CD8-positive, alpha-beta memory T cell (primary cell): ENCODE results near the gene RAB31. TPM values are rescaled to one million over a fixed set of nuclear protein-coding genes. Genes with fewer than 3 reads are reported as not detected.

Experiments used
- CTCF ChIA-PET: fragments of 350-600 bp; sonication (Branson Sonifier 250); formaldehyde crosslinking; loops from one replicate; lab custom pipeline; 2021; ENCODE audit warnings: antibody characterized with exemption; lab: Charles Lee
- POLR2A ChIA-PET: fragments of 350-600 bp; sonication (Branson Sonifier 250); formaldehyde crosslinking; loops from one replicate; lab custom pipeline; 2021; ENCODE audit warnings: antibody characterized with exemption; lab: Charles Lee
- DNase-seq, 5 donors: peaks; one replicate each; pipeline versions ENCODE4 v3.0.0 to v3.0.0-alpha.2; 2020 to 2022; ENCODE audit warnings: mixed read lengths in 1 of 5
- H3K27ac ChIP-seq: one replicate; pipeline ENCODE4 v1.7.0; 2013; ENCODE audit warnings: low read depth, mild to moderate bottlenecking, low read length, moderate library complexity
- H3K27me3 ChIP-seq: 2 replicates; pipeline ENCODE4 v1.7.0; 2013; ENCODE audit warnings: low read length, mild to moderate bottlenecking; ENCODE audit not compliant: insufficient read depth, poor library complexity, severe bottlenecking
- H3K36me3 ChIP-seq: 2 replicates; pipeline ENCODE4 v1.7.0; 2013; ENCODE audit warnings: mild to moderate bottlenecking, low read length, moderate library complexity; ENCODE audit not compliant: insufficient read depth
- H3K4me1 ChIP-seq: 2 replicates; pipeline ENCODE4 v1.7.0; 2013; ENCODE audit warnings: mild to moderate bottlenecking, low read length, moderate library complexity; ENCODE audit not compliant: insufficient read depth
- H3K4me3 ChIP-seq: 2 replicates; pipeline ENCODE4 v1.7.0; 2013; ENCODE audit warnings: mild to moderate bottlenecking, low read length
- H3K9me3 ChIP-seq: 2 replicates; pipeline ENCODE4 v1.7.0; 2013; ENCODE audit warnings: mild to moderate bottlenecking, low read length
- H3K27ac Mint-ChIP-seq, 8 donors: one replicate each; pipeline ENCODE4 v1.8.0; 2020 to 2021; ENCODE audit warnings: mixed read lengths in 8 of 8, mild to moderate bottlenecking in 6 of 8, inconsistent platforms in 3 of 8, moderate library complexity in 3 of 8
- H3K27me3 Mint-ChIP-seq, 2 donors: one replicate each; pipeline ENCODE4 v1.8.0; 2020 to 2021; ENCODE audit warnings: mixed read lengths in 2 of 2, mild to moderate bottlenecking in 1 of 2, moderate library complexity in 1 of 2
- H3K36me3 Mint-ChIP-seq, 3 donors: one replicate each; pipeline ENCODE4 v1.8.0; 2020 to 2021; ENCODE audit warnings: mixed read lengths in 3 of 3, inconsistent platforms in 1 of 3, mild to moderate bottlenecking in 1 of 3
- H3K4me1 Mint-ChIP-seq, 3 donors: one replicate each; pipeline ENCODE4 v1.8.0; 2020 to 2021; ENCODE audit warnings: mixed read lengths in 3 of 3, inconsistent platforms in 1 of 3, mild to moderate bottlenecking in 1 of 3
- H3K4me3 Mint-ChIP-seq, 7 donors: one replicate each; pipeline ENCODE4 v1.8.0; 2020 to 2021; ENCODE audit warnings: mixed read lengths in 7 of 7, mild to moderate bottlenecking in 6 of 7, moderate library complexity in 4 of 7, inconsistent platforms in 2 of 7
- H3K9me3 Mint-ChIP-seq, 5 donors: one replicate each; pipeline ENCODE4 v1.8.0; 2020 to 2022; ENCODE audit warnings: mixed read lengths in 5 of 5, mild to moderate bottlenecking in 3 of 5, moderate library complexity in 2 of 5, inconsistent platforms in 1 of 5
- polyA plus RNA-seq: library from polyadenylated mRNA; unstranded; fragments of 300-500 nt; fragmentation: Illumina TruSeq; gene quantifications from one replicate; pipeline ENCODE4 v1.2.3, GENCODE V29; 2021
- total RNA-seq, 2 experiments: library from RNA; stranded (reverse); gene quantifications; one replicate each; pipeline ENCODE4 v1.2.3, GENCODE V29; 2021

The RAB31 gene
- total and polyA plus RNA-seq, 3 experiments from 2014 or later: 0.57 to 4.7 (median 1.1) TPM

DNA sequence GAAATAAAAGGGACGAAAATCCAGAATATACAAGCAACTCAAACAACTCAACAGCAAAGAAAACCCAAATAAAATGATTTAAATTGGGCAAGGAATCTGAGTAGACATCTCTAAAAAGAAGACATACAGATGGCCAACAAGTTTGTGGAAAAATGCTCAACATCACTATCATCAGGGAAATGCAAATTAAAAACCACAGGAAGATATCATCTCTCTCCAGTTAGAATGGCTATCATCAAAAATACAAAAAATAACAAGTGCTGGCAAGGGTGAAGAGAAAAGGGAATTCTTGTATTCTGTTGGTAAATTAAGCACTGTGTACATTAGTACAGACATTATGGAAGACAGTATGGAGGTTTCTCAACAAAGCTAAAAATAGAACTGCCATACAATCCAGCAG lies 80.0 kb downstream of the RAB31 start:
- H3K36me3 ChIP-seq: no peaks in the 10 kb centered on the region
- Mint-ChIP-seq H3K4me1 (no peaks in the 10 kb centered on the region), H3K27me3 (peaks cover 8 to 28% of the 10 kb centered on the region in 2 donors), H3K36me3 (no peaks in the 10 kb centered on the region), H3K27ac (no peak overlapping the region), H3K9me3 (peaks cover 0 to 8% (median 5%) of the 10 kb centered on the region in 5 donors), H3K4me3 (no peak overlapping the region)
- ChIA-PET POLR2A (no interaction called here), CTCF (no interaction called here)
- H3K27ac ChIP-seq: no peak overlapping the region
- no peaks in the 10 kb centered on the region for H3K9me3 ChIP-seq
- no peak for DNase-seq
- no peaks in the 10 kb centered on the region for H3K27me3 ChIP-seq
- H3K4me3 ChIP-seq: no peak overlapping the region
- no peaks in the 10 kb centered on the region for H3K4me1 ChIP-seq

DNA sequence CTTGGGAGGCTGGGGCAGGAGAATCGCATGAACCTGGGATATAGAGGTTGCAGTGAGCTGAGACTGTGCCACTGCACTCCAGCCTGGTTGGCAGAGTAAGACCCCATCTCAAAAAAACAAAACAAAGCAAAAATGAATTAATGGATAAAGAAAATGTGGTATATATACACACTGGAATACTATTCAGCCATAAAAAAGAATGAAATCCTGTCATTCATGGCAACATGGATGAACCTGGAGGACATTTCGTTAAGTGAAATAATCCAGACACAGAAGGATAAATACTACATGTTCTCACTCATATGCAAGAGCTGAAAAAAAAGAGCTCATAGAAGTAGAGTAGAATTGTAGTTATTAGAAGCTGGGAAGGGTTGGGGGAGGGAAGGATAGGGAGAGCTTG lies 80.8 kb downstream of the RAB31 start:
- H3K27ac Mint-ChIP-seq: no peak overlapping the region
- no peaks in the 10 kb centered on the region for H3K36me3 ChIP-seq
- peaks cover 9 to 28% of the 10 kb centered on the region in 2 donors for H3K27me3 Mint-ChIP-seq
- H3K27ac ChIP-seq: no peak overlapping the region
- DNase-seq: no peak
- no peak overlapping the region for H3K4me3 ChIP-seq
- no peaks in the 10 kb centered on the region for H3K4me1 Mint-ChIP-seq
- no peak overlapping the region for H3K4me3 Mint-ChIP-seq
- no peaks in the 10 kb centered on the region for H3K36me3 Mint-ChIP-seq
- H3K9me3 Mint-ChIP-seq: peaks cover 0 to 8% (median 5%) of the 10 kb centered on the region in 5 donors
- H3K4me1 ChIP-seq: no peaks in the 10 kb centered on the region
- no peaks in the 10 kb centered on the region for H3K9me3 ChIP-seq
- ChIA-PET POLR2A (no interaction called here), CTCF (interaction anchor here (0.9 kb wide), 1 partner anchor 15 kb away, joined by 3 read pairs; no protein-coding TSS in a partner anchor)
- H3K27me3 ChIP-seq: no peaks in the 10 kb centered on the region

DNA sequence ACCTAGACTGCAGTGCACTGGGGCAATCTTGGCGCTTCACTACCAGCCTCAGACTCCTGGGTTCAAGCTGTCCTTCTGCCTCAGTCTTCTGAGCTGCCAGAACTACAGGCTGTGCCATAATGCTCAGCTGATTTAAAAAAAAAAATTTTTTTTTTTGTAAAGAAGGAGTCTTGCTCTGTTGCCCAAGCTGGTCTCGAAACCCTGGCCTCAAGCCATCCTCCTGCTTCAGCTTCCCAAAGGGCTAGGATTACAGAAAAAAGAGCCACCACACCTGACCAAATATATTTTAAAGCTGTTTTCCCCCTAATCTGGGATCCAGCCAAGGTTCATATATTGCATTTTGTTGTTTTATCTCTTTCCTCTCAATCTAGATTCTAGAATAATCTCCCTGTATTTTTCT lies 82.2 kb downstream of the RAB31 start:
- no peaks in the 10 kb centered on the region for H3K27me3 ChIP-seq
- no peaks in the 10 kb centered on the region for H3K36me3 ChIP-seq
- H3K36me3 Mint-ChIP-seq: no peaks in the 10 kb centered on the region
- peaks cover 11 to 27% of the 10 kb centered on the region in 2 donors for H3K27me3 Mint-ChIP-seq
- no peaks in the 10 kb centered on the region for H3K4me1 ChIP-seq
- H3K27ac ChIP-seq: no peak overlapping the region
- CTCF ChIA-PET: no interaction called here
- no peaks in the 10 kb centered on the region for H3K9me3 ChIP-seq
- no peak overlapping the region for H3K4me3 Mint-ChIP-seq
- peaks cover 0 to 9% (median 5%) of the 10 kb centered on the region in 5 donors for H3K9me3 Mint-ChIP-seq
- no peak for DNase-seq
- H3K27ac Mint-ChIP-seq: no peak overlapping the region
- no peaks in the 10 kb centered on the region for H3K4me1 Mint-ChIP-seq
- H3K4me3 ChIP-seq: no peak overlapping the region
- POLR2A ChIA-PET: no interaction called here

DNA sequence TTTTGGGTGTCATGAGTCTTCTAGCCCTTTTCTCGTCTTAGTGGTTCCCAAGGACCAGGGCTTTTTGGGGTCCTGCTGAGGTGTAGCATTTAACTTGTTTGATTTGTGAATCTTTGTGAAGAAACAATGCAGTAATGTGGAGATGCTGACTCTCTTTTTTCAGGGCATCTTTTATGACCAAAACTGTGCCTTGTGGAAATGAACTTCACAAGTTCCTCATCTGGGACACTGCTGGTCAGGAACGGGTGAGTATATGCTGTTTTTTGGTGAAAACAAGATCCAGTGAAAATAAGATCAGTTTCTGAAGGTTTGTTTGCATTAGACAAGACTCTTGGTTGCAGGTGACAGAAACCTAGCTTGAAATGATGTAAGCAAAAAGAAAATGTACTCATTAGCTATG lies 83.9 kb downstream of the RAB31 start:
- H3K9me3 Mint-ChIP-seq: peaks cover 0 to 8% (median 5%) of the 10 kb centered on the region in 5 donors
- CTCF ChIA-PET: no interaction called here
- H3K36me3 Mint-ChIP-seq: no peaks in the 10 kb centered on the region
- POLR2A ChIA-PET: no interaction called here
- peaks cover 6 to 21% of the 10 kb centered on the region in 2 donors for H3K27me3 Mint-ChIP-seq
- Histone ChIP-seq H3K27ac (no peak overlapping the region), H3K36me3 (no peaks in the 10 kb centered on the region), H3K9me3 (no peaks in the 10 kb centered on the region), H3K27me3 (no peaks in the 10 kb centered on the region), H3K4me3 (no peak overlapping the region), H3K4me1 (no peaks in the 10 kb centered on the region)
- no peak for DNase-seq
- no peaks in the 10 kb centered on the region for H3K4me1 Mint-ChIP-seq
- H3K27ac Mint-ChIP-seq: no peak overlapping the region
- no peak overlapping the region for H3K4me3 Mint-ChIP-seq

DNA sequence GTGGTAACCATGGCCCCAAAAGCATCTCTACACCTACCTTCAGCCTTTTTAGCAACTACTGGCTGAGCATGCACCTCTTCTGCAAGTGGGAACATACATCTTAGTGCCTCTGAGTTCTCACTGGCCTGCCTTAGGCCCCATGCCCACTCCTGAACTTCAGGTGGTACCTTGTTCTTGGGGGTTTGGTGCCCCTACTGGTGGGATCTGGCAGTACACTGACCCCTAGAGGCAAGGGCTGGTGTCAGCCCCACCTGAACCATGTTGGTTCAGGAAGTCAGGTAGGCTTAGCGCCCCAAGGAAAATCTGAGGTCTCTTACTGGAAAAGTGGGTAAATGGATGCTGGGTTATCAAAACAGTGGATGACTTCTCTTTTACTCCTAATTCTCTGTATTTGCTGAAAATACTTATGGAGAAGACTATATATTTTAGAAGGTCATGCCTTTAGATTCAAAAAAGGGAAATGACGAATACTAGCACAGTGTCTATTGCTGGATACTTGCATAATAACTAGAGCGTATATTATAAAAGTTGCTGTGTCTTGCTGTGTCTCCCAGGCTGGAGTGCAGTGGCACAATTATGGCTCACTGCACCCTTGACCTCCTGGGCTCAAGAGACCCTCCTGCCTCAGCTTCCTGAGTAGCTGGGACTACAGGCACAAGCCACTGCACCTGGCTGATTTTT lies 84.6 kb downstream of the RAB31 start:
- no peaks in the 10 kb centered on the region for H3K36me3 Mint-ChIP-seq
- H3K4me1 Mint-ChIP-seq: no peaks in the 10 kb centered on the region
- H3K4me3 ChIP-seq: no peak overlapping the region
- no peak overlapping the region for H3K27ac Mint-ChIP-seq
- H3K4me3 Mint-ChIP-seq: no peak overlapping the region
- H3K9me3 ChIP-seq: no peaks in the 10 kb centered on the region
- H3K27me3 ChIP-seq: no peaks in the 10 kb centered on the region
- H3K4me1 ChIP-seq: no peaks in the 10 kb centered on the region
- ChIA-PET POLR2A (no interaction called here), CTCF (no interaction called here)
- DNase-seq: no peak
- H3K27me3 Mint-ChIP-seq: peaks cover 6 to 21% of the 10 kb centered on the region in 2 donors
- peaks cover 0 to 8% (median 3%) of the 10 kb centered on the region in 5 donors for H3K9me3 Mint-ChIP-seq
- H3K27ac ChIP-seq: no peak overlapping the region
- no peaks in the 10 kb centered on the region for H3K36me3 ChIP-seq

DNA sequence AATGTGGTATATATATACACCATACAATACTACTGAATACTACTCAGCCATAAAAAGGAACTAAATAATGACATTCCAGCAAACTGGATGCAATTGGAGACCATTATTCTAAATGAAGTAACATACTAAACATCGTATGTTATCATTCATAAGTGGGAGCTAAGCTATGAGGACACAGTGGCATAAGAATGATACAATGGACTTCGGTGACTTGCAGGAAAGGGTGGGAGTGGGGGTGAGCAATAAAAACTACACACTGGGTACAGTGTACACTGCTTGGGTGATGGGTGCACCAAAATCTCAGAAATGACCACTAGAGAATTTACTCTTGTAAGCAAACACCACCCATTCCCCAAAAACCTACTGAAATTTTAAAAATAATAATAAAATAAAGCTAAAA lies 87.9 kb downstream of the RAB31 start:
- POLR2A ChIA-PET: no interaction called here

DNA sequence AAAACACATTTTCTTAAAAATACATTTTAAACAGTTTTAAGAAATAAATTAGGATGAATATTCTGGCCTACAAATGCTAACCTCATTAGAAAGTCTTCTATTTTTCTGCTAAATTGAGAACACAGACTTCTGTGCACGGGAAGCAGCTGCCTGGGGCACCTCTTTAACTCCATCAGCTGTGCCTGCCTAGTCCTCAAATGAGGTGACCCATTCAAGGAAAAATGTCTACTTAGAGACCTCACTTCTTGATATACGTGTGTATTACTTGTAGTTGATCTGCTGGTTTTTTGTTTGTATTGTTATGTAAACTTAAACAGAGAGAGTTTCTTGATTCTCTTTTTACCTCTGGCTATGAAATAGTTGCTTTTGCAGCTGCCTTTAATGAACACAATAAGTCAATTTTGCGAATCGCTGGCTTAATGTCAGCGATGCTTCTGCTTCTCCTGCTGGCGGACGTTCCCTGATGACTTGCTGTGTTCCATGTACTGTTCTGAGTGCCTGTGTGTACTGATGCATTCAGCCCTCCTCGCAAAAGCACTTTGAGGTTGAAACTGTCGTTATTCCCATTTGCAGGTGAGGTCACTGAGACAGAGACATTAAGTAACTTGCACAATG lies 88.9 kb downstream of the RAB31 start:
- no peaks in the 10 kb centered on the region for H3K36me3 Mint-ChIP-seq
- H3K27ac ChIP-seq: no peak overlapping the region
- DNase-seq: no peak
- H3K4me3 ChIP-seq: no peak overlapping the region
- peaks cover 5 to 22% of the 10 kb centered on the region in 2 donors for H3K27me3 Mint-ChIP-seq
- ChIA-PET CTCF (no interaction called here), POLR2A (no interaction called here)
- H3K9me3 Mint-ChIP-seq: peaks cover 0 to 2% (median 1%) of the 10 kb centered on the region in 5 donors
- H3K4me1 ChIP-seq: no peaks in the 10 kb centered on the region
- no peaks in the 10 kb centered on the region for H3K36me3 ChIP-seq
- no peak overlapping the region for H3K4me3 Mint-ChIP-seq
- no peaks in the 10 kb centered on the region for H3K9me3 ChIP-seq
- no peak overlapping the region for H3K27ac Mint-ChIP-seq
- no peaks in the 10 kb centered on the region for H3K4me1 Mint-ChIP-seq
- no peaks in the 10 kb centered on the region for H3K27me3 ChIP-seq

More for the DNA sequence above, 87.9 kb downstream of the RAB31 start:
- no peak overlapping the region for H3K27ac Mint-ChIP-seq
- H3K4me1 Mint-ChIP-seq: no peaks in the 10 kb centered on the region
- H3K27me3 Mint-ChIP-seq: peaks cover 6 to 16% of the 10 kb centered on the region in 2 donors
- no peak for DNase-seq
- CTCF ChIA-PET: no interaction called here
- H3K36me3 Mint-ChIP-seq: no peaks in the 10 kb centered on the region
- Histone ChIP-seq H3K36me3 (no peaks in the 10 kb centered on the region), H3K4me1 (no peaks in the 10 kb centered on the region), H3K9me3 (no peaks in the 10 kb centered on the region), H3K27ac (no peak overlapping the region), H3K4me3 (no peak overlapping the region), H3K27me3 (no peaks in the 10 kb centered on the region)
- no peak overlapping the region for H3K4me3 Mint-ChIP-seq
- H3K9me3 Mint-ChIP-seq: peaks cover 0 to 2% (median 1%) of the 10 kb centered on the region in 5 donors

DNA sequence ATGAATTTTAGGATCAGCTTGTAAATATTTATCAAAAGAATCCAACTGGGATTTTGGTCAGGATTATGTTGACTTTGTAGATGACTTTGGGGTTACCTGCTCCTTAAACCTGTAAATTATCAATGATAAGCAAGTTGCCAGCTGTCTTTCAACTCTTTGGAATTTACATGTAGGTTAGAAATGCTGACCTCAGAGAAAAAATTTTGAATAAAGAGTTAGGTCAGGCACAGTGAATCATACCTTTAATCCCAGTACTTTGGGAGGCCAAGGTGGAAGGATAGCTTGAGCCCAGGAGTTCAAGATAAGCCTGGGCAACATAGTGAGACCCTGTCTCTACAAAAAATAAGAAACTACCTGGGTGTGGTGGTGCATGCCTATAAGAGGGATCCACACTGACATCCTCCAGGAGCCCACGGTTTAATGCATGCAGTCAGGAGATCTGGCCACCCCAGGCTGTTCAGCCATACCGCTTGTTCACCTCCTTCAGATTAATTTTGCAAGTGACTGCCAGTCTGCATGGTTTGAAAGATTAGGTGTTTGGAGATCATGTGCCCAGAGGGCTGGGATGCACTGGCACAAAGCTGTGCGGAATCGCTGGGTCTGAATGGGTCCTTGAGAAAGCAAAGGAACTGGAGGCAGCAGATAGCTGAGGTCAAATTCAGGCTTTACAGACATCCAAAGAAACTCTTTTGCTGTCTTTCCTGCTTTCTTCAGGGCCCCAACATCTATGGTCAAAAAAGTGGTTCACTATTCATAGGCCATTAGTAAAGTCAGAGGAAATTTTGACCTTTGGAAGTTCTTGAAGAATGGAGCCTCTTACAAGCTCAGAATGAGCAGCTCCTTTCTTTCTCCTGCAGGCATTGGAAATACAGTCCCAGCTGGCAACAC lies 94.3 kb downstream of the RAB31 start:
- H3K9me3 Mint-ChIP-seq: peaks cover 0 to 1% (median 0%) of the 10 kb centered on the region in 5 donors
- POLR2A ChIA-PET: no interaction called here

More for the DNA sequence above, 94.3 kb downstream of the RAB31 start:
- no peaks in the 10 kb centered on the region for H3K4me1 Mint-ChIP-seq
- H3K36me3 ChIP-seq: no peaks in the 10 kb centered on the region
- no peak overlapping the region for H3K27ac Mint-ChIP-seq
- H3K27me3 Mint-ChIP-seq: peaks cover 0 to 43% of the 10 kb centered on the region in 2 donors
- H3K27me3 ChIP-seq: no peaks in the 10 kb centered on the region
- no peaks in the 10 kb centered on the region for H3K4me1 ChIP-seq
- H3K4me3 ChIP-seq: no peak overlapping the region
- H3K27ac ChIP-seq: peak overlapping the region; percentile 88
- CTCF ChIA-PET: no interaction called here
- DNase-seq: no peak
- H3K36me3 Mint-ChIP-seq: no peaks in the 10 kb centered on the region
- H3K9me3 ChIP-seq: no peaks in the 10 kb centered on the region
- H3K4me3 Mint-ChIP-seq: no peak overlapping the region
